AG10803 (cell line): Measurements from ENCODE around the gene S100A5.

Experiments used
- DNase-seq: peaks from one replicate; pipeline ENCODE4 v3.0.0; 2010; ENCODE audit warnings: low read depth
- H3K4me3 ChIP-seq: 2 replicates; pipeline ENCODE4 v1.5.1; 2011; ENCODE audit warnings: mild to moderate bottlenecking, low read length, control low read depth
- CTCF ChIP-seq: conservative IDR thresholded peaks from 2 replicates; pipeline ENCODE4 v1.5.1; 2011; ENCODE audit warnings: mild to moderate bottlenecking, low read length, control low read depth, inconsistent platforms

Gene S100A5

GRCh38 chr1:153557877-153558276 lies 17.1 kb upstream of the S100A5 start:
- no peak for TF ChIP-seq CTCF
- no peak overlapping the region for H3K4me3 ChIP-seq
- no peak for DNase-seq

GRCh38 chr1:153556348-153556747 lies 15.6 kb upstream of the S100A5 start:
- TF ChIP-seq CTCF: no peak

DNA sequence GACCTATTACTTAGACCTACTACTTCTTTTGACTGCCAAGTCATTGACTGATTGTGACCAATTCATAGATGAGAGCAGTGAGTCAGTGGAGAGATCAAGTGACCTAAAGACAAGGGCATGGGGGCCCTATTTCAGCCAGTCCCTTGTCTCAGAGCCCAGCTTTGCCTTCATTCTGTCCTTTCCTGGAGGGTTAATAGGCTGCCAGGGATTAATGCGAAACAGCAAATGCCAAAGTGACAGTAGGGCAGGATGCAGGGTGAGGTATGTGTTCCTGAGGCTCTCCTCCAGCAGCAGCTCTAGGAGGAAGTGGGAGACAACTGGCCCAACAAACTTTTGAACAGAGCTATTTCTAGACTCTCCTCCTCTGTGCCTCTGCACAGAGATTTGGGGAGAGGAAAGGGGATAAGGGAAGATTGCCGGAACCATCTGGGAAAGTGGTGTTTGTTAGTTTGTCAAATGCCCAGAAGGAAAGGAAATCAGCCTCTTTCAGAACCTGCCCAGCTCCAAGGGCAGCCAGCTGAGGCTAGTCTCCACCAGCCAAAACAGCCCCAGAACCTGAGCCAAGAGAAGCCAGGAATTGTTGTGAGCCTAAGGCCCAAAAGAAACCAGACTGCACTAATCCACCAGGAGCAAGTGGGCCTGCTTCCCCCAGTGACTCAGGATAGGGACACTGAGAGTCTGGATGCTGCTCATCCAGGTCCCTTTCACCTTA lies 13.3 kb upstream of the S100A5 start:
- H3K4me3 ChIP-seq: no peak overlapping the region
- peak; percentile 65 for DNase-seq
- no peak for TF ChIP-seq CTCF

More at GRCh38 chr1:153556348-153556747, 15.6 kb upstream of the S100A5 start:
- H3K4me3 ChIP-seq: no peak overlapping the region
- DNase-seq: no peak

DNA sequence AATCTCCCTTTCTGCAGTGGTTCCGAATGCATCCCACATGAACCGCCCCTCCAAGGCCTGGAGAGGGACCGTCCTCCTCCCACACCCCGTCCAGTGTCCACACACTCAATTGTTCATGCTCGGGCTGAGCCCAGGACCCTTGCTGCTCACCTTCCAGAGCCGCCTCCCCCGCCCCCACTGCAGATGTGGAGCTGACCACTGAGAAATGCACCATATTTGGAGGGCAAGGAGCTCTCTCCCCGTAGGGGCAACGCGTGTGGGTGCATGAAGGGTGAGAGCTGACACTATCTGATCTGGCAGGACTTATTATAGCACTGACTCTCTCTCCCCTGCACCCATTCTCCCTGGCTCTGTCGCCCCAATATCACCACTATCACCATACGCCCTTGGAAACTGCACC lies 12.4 kb upstream of the S100A5 start:
- DNase-seq: no peak
- no peak for TF ChIP-seq CTCF
- H3K4me3 ChIP-seq: no peak overlapping the region

DNA sequence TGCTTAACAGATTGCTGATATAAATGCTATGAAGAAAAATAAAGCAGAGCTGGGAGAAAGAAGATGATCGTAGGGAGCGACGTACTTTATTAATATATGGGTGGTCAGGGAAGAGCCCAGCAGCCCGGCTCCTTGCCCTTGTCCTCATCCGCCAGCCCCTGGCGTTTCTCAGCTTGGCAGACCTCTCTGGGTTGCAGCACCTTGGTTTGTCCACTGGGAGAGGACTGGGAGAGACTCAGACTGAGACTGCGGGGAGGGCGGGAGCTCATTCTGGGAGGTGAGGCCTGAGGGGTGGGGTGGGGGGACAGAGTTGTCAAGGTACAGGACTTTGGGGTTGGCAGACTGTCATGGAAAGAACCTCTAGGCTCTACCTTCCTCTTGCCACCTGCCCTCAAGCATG lies 11.6 kb upstream of the S100A5 start:
- no peak overlapping the region for H3K4me3 ChIP-seq
- no peak for DNase-seq
- TF ChIP-seq CTCF: no peak

- DNase-seq: no peak
- no peak for TF ChIP-seq CTCF
- no peak overlapping the region for H3K4me3 ChIP-seq
These were observed 10.2 kb upstream of the S100A5 start for GRCh38 chr1:153550827-153551500.

DNA sequence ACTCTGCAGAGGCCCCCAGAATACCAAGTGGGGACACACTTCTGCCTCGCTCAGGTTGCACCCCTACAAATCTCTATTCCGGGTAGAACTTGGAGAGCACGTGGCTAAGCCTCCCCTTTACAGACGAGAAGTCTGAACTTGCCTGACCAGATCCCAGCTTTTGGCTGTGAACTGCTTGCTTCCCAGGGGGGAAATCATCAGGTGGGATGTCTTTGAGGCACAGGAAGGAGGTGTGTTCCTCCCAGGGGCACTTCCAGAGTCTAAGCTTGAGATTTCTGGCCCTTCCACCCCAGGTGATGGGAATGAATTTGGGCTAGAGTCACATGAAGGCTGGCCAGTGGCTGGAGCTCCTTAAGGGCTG lies 9.6 kb upstream of the S100A5 start:
- TF ChIP-seq CTCF: no peak
- DNase-seq: no peak
- no peak overlapping the region for H3K4me3 ChIP-seq
